ENCODE data around the gene LHFPL6.
"Not testable (repeated sequence)": the region's sequence is repeated elsewhere in the genome, so short reads cannot be mapped to it uniquely, and the experiment has no call there.

LHFPL6 gene

GRCh38 chr13:39341251-39341650 lies 261.7 kb downstream of the LHFPL6 start:
- DNase-seq: no peak

DNA sequence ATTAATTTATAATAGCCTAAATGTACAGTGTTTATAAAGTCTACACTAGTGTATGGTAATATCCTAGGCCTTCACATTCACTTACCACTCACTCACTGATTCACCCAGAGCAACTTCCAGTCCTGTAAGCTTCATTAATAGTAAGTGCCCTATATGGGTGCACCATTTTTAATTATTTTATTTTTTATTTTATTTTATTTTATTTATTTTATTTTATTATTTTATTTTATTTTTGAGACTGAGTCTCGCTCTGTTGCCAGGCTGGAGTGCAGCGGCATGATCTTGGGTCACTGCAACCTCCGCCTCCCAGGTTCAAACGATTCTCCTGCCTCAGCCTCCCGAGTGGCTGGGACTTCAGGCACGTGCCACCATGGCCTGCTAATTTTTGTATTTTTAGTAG lies 264.9 kb downstream of the LHFPL6 start:
- not testable (repeated sequence) for DNase-seq

DNA sequence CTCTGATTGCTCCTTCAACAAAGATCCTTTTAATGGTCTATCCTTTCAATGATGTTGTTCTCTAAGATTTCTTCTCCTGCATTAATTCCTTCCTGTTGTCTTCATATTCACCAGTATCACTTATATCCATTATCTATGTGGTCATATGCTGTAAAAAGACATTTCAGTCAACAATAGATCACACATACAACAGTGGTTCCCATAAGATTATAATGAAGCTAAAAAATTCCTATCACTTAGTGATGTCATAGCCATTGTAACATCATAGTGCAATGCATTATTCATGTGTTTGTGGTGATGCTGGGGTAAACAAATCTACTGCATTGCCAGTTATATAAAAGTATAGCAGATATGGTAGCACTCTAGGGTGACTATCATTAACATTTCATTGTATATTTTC lies 266.1 kb downstream of the LHFPL6 start:
- DNase-seq: no peak

DNA sequence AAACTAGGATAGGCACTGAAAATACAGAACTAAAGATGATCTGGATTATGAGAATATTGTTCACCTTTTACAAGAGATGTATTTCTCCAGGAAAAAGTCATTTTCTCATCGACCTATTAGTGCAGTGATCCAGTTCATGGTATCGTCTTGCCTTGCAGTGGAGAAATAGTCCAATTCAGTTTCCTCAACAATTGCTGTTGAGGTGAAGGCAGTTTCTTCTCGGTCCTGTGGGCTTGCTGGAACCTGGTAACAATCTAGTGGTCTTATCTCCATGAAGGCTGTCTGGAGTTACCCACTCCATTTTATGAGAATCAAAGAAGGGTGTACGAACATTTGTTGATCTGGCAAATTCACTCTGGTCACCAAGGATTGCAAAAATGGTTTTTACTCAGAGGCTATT lies 266.8 kb downstream of the LHFPL6 start:
- DNase-seq: no peak

GRCh38 chr13:39335721-39336120 lies 267.3 kb downstream of the LHFPL6 start:
- DNase-seq: no peak

- DNase-seq: no peak
Measured at GRCh38 chr13:39330504-39330903, 272.5 kb downstream of the LHFPL6 start.

- DNase-seq: no peak
Measured at GRCh38 chr13:39329182-39329639, 273.8 kb downstream of the LHFPL6 start.

- DNase-seq: no peak
Measured at GRCh38 chr13:39327172-39327479, 275.9 kb downstream of the LHFPL6 start.

DNA sequence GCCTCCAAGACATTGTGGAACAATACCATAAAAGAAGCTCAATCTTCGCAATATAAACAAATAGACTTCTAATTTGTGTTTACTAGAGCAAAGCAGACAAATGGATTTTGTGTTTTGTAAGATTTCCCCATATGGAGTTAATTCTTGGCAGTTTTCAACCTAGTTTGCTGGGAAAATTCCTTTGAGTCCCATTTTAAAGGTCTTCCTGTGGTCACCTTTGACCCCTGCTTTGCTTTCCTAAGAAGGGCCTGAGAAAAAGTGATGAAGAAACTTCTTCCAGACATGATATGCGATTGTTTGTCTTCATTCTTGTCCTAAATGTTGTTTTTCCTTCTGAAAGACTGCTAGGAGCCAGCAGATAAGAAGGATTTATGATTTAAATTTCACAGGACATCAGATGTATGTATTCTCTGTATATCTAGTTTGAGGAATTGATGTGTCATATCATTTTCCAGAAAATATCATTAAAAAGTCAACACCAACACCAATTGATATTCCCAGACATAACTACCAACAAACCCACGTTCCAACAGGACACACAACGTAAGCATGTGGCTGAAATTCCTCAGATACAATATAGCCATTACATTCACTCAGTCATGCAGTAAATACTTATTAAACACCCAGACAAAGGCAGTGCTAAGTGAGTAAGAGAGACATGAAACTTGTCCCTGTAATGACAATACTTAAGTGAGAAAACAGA lies 276.4 kb downstream of the LHFPL6 start:
- no peak for DNase-seq

DNA sequence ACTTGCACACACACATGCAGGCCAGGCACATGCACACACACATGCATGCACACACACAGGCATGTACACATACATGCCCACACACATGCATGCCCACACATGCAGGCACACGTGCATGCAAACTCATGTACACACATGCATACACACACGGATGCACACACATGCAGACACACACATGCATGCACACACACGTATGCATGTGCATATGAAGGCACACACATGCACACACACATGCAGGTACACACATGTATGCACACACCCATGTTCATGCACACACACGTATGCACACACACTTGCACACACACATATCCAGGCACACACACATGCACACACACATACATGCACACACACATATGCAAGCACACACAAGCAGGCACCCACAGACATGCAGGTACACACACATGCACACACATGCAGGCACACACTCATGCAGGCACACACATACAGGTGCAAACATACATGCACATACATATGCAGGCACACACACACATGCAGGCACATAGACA lies 278.1 kb downstream of the LHFPL6 start:
- DNase-seq: no peak

- DNase-seq: no peak
Measured at GRCh38 chr13:39322836-39323585, 280.0 kb downstream of the LHFPL6 start.

GRCh38 chr13:39321574-39321973 lies 281.4 kb downstream of the LHFPL6 start:
- peak; percentile 30 to 51 for DNase-seq

DNA sequence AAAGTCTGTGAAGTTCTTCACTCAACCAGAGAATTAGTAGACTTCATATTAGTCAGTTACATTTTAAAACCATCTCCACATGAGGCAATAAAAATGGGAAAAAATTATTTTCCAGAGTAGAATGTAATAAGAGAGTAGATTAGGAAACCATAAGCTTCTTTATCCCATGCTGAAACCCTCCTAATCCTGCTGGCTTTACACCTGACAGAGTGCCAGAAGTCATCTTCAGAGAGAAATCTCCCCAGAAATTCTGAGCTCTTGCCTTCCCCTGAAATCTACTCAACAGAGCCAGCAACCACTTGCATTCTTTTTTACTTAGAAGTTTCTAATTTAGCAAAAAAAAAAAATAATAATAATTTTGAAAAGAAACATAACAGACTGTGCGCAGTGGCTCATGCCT lies 284.8 kb downstream of the LHFPL6 start:
- no peak for DNase-seq

DNA sequence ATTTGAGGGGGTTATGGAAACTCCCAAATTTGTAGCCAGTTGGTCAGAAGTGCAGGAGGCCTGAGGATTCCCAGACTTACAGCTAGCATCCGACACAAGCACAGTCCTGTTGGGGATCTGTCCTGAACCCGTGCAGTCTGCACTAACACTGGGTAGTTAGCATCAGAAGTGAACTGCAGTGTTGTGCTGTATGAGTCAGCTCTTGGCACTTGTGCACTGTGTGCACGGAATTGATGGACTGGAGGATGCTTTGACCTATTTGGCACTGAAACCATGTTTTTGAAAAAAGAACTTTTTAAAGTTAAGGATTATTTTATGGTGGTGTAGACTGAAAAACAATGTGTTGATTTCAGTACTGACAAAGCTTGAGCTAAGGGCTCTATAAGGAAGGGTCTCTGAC lies 285.7 kb downstream of the LHFPL6 start:
- no peak for DNase-seq

GRCh38 chr13:39315796-39316195 lies 287.2 kb downstream of the LHFPL6 start:
- DNase-seq: peak; percentile 30 to 65

- no peak for DNase-seq
Measured at GRCh38 chr13:39313721-39314120, 289.3 kb downstream of the LHFPL6 start.

DNA sequence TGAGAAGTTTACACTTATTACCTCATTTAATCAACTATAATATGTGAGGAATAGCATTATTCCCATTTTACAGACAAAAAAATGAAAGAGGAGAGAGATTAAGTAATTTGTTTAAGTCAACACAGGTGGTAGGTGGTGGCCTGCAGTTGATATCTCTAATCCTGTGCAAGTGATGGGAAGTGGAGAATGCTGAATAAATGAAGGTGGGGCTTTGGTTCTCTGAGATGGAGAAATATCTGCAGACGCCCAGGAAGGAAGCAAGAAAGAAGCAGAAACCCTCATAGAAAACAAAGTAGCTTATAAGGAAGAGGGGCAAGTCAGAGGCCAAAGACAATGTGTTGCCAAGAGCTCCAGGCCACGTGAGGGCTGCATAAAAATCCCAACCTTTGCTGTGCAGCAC lies 290.4 kb downstream of the LHFPL6 start:
- no peak for DNase-seq

GRCh38 chr13:39311619-39312018 lies 291.4 kb downstream of the LHFPL6 start:
- DNase-seq: no peak

- no peak for DNase-seq
Measured at GRCh38 chr13:39310961-39311360, 292.0 kb downstream of the LHFPL6 start.

DNA sequence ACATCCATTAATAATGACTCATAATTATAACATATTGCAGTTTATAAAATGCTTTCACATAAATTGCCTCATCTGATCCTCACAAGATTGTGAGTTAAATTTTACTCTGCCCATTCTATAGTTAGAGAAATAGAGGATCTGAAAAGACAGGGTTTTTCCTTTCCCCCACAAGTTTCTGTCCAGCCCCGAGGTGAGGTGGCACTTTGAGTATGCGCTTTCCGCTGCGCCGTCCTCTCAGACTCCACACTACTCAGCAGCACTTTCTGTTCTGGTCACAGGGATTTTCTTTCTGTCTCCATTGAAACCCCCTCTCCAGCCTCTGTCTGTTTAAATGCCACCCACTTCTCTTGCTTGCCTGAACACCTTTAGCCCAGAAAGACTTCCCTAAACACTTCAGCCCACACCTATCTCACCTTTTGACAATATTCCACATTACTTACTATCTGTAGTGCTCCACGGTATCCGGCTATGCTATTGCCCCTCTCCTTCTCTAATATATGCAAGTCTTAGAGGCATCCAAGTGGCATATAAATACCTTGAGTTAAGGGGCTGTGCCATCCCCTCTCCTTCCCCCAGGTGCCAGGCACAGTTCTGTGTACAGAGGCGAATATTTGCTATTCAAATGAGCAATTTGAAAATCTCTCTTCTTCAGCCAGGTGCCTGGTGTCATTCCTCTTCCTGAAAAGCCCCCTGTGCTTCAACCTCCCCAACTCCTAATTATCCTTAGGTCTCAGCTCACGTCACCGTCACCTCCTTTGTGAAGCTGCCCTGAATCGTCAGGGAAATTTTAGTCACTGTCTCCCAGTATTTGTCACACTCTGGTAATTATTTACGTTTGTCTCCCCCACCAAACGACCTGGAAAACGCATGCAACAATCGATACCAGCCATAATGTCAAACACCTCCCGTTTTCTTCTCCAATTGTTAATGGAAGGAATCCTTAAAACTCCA lies 296.1 kb downstream of the LHFPL6 start:
- DNase-seq: no peak

GRCh38 chr13:39302820-39303219 lies 300.2 kb downstream of the LHFPL6 start:
- no peak for DNase-seq

- DNase-seq: no peak
Measured at GRCh38 chr13:39298951-39299350, 304.0 kb downstream of the LHFPL6 start.

GRCh38 chr13:39297664-39298171 lies 305.3 kb downstream of the LHFPL6 start:
- DNase-seq: no peak

Measured in inflammatory macrophage (primary cell).